D721Med (cell line): ENCODE data around the gene CDAN1.

Source experiments
- DNase-seq: peaks from one replicate; pipeline ENCODE4 v3.0.0; 2011; ENCODE audit warnings: low spot score; ENCODE audit not compliant: insufficient read length
- FAIRE-seq: peaks from 2 replicates; lab custom pipeline; 2011; peaks lifted over from hg19 to GRCh38; lab: Jason Lieb, UNC
- CTCF ChIP-seq: IDR thresholded peaks from 2 replicates; pipeline ENCODE4 v1.5.1; 2012; ENCODE audit warnings: mild to moderate bottlenecking, control low read depth; ENCODE audit not compliant: insufficient read depth; ENCODE audit errors: missing control alignments

The CDAN1 gene

GRCh38 chr15:42719043-42719442, 17.9 kb downstream of the CDAN1 start:
- DNase-seq, result no peak
- FAIRE-seq, result no peak
- TF ChIP-seq CTCF, result no peak

GRCh38 chr15:42716626-42717025, 20.3 kb downstream of the CDAN1 start:
- TF ChIP-seq CTCF, result no peak
- FAIRE-seq (no peak), DNase-seq (no peak)

- FAIRE-seq (no peak), DNase-seq (no peak)
- no peak for TF ChIP-seq CTCF
Observed at GRCh38 chr15:42716125-42716524, 20.8 kb downstream of the CDAN1 start.

GRCh38 chr15:42712584-42712983, 24.3 kb downstream of the CDAN1 start:
- no peak for TF ChIP-seq CTCF
- FAIRE-seq, result no peak
- no peak for DNase-seq

- TF ChIP-seq CTCF, result no peak
- no peak for FAIRE-seq
- no peak for DNase-seq
Observed at GRCh38 chr15:42711746-42712145, 25.2 kb downstream of the CDAN1 start.

- FAIRE-seq, result no peak
- TF ChIP-seq CTCF, result no peak
- DNase-seq, result no peak
Observed at GRCh38 chr15:42710662-42711061, 26.3 kb downstream of the CDAN1 start.

GRCh38 chr15:42707873-42708544, 28.9 kb downstream of the CDAN1 start:
- DNase-seq, result no peak
- no peak for TF ChIP-seq CTCF
- FAIRE-seq, result no peak
